GM10266 (cell line): ENCODE results near the gene ABCA13.

Experiments
- DNase-seq: peaks from one replicate; pipeline ENCODE4 v3.0.0; 2012; ENCODE audit errors: extremely low spot score
- CTCF ChIP-seq: IDR thresholded peaks from 2 replicates; pipeline ENCODE4 v1.5.1; 2012; ENCODE audit warnings: mild to moderate bottlenecking, low read depth; ENCODE audit not compliant: control insufficient read depth, insufficient read depth; ENCODE audit errors: missing control alignments

ABCA13 gene

DNA sequence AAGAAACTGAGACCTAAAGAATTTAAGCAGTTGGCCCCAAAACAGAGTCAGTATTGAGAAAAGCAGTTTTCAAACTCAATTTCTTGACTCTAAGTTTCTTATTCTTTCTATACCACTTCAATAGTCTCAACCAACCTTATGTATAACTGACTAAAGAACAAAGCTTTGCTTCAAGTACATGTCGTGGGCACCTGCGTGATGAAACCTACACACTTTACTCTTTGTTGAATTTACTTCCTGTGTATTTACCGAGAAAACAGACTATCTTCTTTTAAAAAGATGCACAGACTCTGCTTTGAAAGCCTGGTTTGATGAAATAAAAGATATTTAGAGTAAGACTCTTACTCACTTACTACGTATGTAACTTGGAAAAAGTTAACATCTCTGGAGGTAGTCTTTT, 455.9 kb downstream of the ABCA13 start:
- no peak for DNase-seq
- TF ChIP-seq CTCF = no peak

GRCh38 chr7:48628793-48629349, 457.6 kb downstream of the ABCA13 start:
- no peak for DNase-seq
- no peak for TF ChIP-seq CTCF

GRCh38 chr7:48634116-48634632, 462.9 kb downstream of the ABCA13 start:
- no peak for TF ChIP-seq CTCF
- DNase-seq = no peak

- no peak for DNase-seq
Observed at GRCh38 chr7:48635796-48636195, 464.5 kb downstream of the ABCA13 start.

GRCh38 chr7:48636391-48637015, 465.2 kb downstream of the ABCA13 start:
- no peak for DNase-seq
- TF ChIP-seq CTCF = no peak

More at GRCh38 chr7:48635796-48636195, 464.5 kb downstream of the ABCA13 start:
- no peak for TF ChIP-seq CTCF

DNA sequence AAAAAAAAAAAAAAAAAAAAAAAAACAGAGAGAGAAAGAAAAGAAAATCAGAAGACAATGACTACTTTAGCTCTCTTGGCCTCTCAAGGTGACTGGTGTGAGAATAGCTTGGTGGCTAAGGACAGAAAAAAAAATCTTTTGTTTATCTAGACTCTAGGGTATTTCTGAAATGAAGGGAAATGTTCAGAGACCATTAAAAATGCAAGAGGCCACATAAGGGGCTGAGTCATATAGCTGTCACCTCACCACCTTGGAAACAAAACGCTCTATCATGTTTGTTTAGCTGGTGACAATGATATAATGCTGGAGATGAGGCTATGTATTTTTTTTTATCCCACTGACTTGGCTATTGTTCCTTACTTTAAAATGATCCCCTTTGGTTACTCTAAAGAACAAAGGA, 466.1 kb downstream of the ABCA13 start:
- no peak for DNase-seq
- no peak for TF ChIP-seq CTCF

- TF ChIP-seq CTCF = no peak
- no peak for DNase-seq
Observed at GRCh38 chr7:48638041-48638440, 466.8 kb downstream of the ABCA13 start.
